H1 (cell line): ENCODE data around the gene MYLIP. TPM values are rescaled to one million over a fixed set of nuclear protein-coding genes. Genes with fewer than 3 reads are reported as not detected.
A peak's percentile ranks its signal among the peaks of the same experiment; 100 is the strongest.

Source experiments
- ASH2L ChIP-seq: fragments of 200-600, 300-600 bp; sonication (generic); IDR thresholded peaks from one replicate; pipeline ENCODE4 v1.7.1; 2017; ENCODE audit warnings: low read length
- ATF2 ChIP-seq: IDR thresholded peaks from 2 replicates; pipeline ENCODE4 v1.6.1; 2012; ENCODE audit warnings: low read length, inconsistent platforms
- ATF3 ChIP-seq: IDR thresholded peaks from 2 replicates; pipeline ENCODE4 v1.6.1; 2011; ENCODE audit warnings: low read depth, mild to moderate bottlenecking, low read length; ENCODE audit not compliant: insufficient read depth
- BACH1 ChIP-seq: IDR thresholded peaks from 2 replicates; pipeline ENCODE4 v1.6.1; 2012; ENCODE audit warnings: low read length, improper control_type of control experiment
- BRCA1 ChIP-seq: IDR thresholded peaks from 2 replicates; pipeline ENCODE4 v1.6.1; 2012; ENCODE audit warnings: low read depth, low read length, improper control_type of control experiment
- CBX5 ChIP-seq: fragments of 300-800, 300-1000 bp; sonication (generic); IDR thresholded peaks from 2 replicates; pipeline ENCODE4 v1.7.1; 2016; ENCODE audit warnings: antibody characterized with exemption, low read length, low read depth
- CEBPB ChIP-seq: IDR thresholded peaks from 2 replicates; pipeline ENCODE4 v1.6.1; 2012; ENCODE audit warnings: low read depth, low read length
- CREB1 ChIP-seq: IDR thresholded peaks from 2 replicates; pipeline ENCODE4 v1.6.1; 2012; ENCODE audit warnings: inconsistent platforms
- JUND ChIP-seq: IDR thresholded peaks from 2 replicates; pipeline ENCODE4 v1.6.1; 2011; ENCODE audit warnings: mild to moderate bottlenecking, improper control_type of control experiment, low read length
- NRF1 ChIP-seq: IDR thresholded peaks from 2 replicates; pipeline ENCODE4 v1.6.1; 2011; ENCODE audit warnings: mild to moderate bottlenecking, low read depth, low read length, improper control_type of control experiment
- POLR2AphosphoS5 ChIP-seq: IDR thresholded peaks from 2 replicates; pipeline ENCODE4 v1.6.1; 2011; ENCODE audit warnings: low read depth, low read length
- POU5F1 ChIP-seq: IDR thresholded peaks from 2 replicates; pipeline ENCODE4 v1.6.1; 2011; ENCODE audit warnings: low read depth, mild to moderate bottlenecking, low read length, moderate library complexity
- SP1 ChIP-seq: IDR thresholded peaks from 2 replicates; pipeline ENCODE4 v1.6.1; 2011; ENCODE audit warnings: low read depth, low read length
- SP4 ChIP-seq: IDR thresholded peaks from 2 replicates; pipeline ENCODE4 v1.6.1; 2012; ENCODE audit warnings: low read length, inconsistent platforms
- SRF ChIP-seq: IDR thresholded peaks from 2 replicates; pipeline ENCODE4 v1.6.1; 2011; ENCODE audit warnings: mild to moderate bottlenecking, low read depth, low read length, moderate library complexity
- SUZ12 ChIP-seq: fragments of 200-600 bp; sonication (generic); IDR thresholded peaks from 2 replicates; pipeline ENCODE4 v1.6.1; 2012; ENCODE audit warnings: mild to moderate bottlenecking, inconsistent platforms, low read length, moderate library complexity, mixed read lengths
- USF2 ChIP-seq: IDR thresholded peaks from 2 replicates; pipeline ENCODE4 v1.6.1; 2011; ENCODE audit warnings: low read length, improper control_type of control experiment
- YY1 ChIP-seq: IDR thresholded peaks from 2 replicates; pipeline ENCODE4 v1.6.1; 2011; ENCODE audit warnings: low read depth, mild to moderate bottlenecking, low read length
- ZNF274 ChIP-seq: IDR thresholded peaks from 2 replicates; pipeline ENCODE4 v1.7.0; 2012; ENCODE audit warnings: low read length, borderline replicate concordance; ENCODE audit errors: extremely low read depth
- polyA plus RNA-seq, 7 experiments: library from polyadenylated mRNA; depleted of rRNA in 3 of 7; stranded (reverse) in 5 of 7; unstranded in 2 of 7; fragments of >200 nt in 5 of 7; fragments of 200-250 nt in 2 of 7; gene quantifications; 1 replicate in 5 of 7; 2 replicates in 1 of 7; 4 replicates in 1 of 7; pipeline versions ENCODE4 v1.2.1 to v1.2.3, GENCODE V29; 2011 to 2013; ENCODE audit warnings: missing spikeins in 2 of 7, mixed read lengths in 2 of 7
- total RNA-seq: library from RNA; stranded (reverse); fragmentation: NEBNext Ultra II Directional; extraction: Animal tissue kit (Norgen Biotek cat#: 25700); gene quantifications from 2 replicates; pipeline ENCODE4 v1.2.1, GENCODE V29; 2021
- TF ChIP-seq, protein P1 (sequence below), 3 experiments: IDR thresholded peaks; 1 replicate in 2 of 3; 2 replicates in 1 of 3; pipeline versions ENCODE4 v1.5.1 to v1.6.1; 2011; ENCODE audit warnings: low read length in 3 of 3, mild to moderate bottlenecking in 3 of 3, inconsistent platforms in 2 of 3, low read depth in 1 of 3, moderate library complexity in 1 of 3; ENCODE audit not compliant: insufficient read depth in 1 of 3; ENCODE audit errors: control extremely low read depth in 1 of 3

The MYLIP gene
- total and polyA plus RNA-seq, 2 of the 8 experiments (the other 6 are each of a cell fraction or from before 2014, with no cell fraction given) = 21.1 to 26.9 TPM

- TF ChIP-seq ATF2 (no peak), BACH1 (peak; percentile 72), ZNF274 (no peak), CBX5 (no peak), SP1 (peak; percentile 74), POLR2AphosphoS5 (peak; percentile 98), NRF1 (no peak), USF2 (no peak), SRF (no peak), CEBPB (no peak), YY1 (no peak), SUZ12 (no peak), BRCA1 (no peak), POU5F1 (no peak), JUND (no peak), ASH2L (peak; percentile 50), SP4 (no peak), ATF3 (no peak), CREB1 (0 out of 2 replicates have a peak, but pooled peaks have one; percentile 7)
- TF ChIP-seq, protein P1, sequence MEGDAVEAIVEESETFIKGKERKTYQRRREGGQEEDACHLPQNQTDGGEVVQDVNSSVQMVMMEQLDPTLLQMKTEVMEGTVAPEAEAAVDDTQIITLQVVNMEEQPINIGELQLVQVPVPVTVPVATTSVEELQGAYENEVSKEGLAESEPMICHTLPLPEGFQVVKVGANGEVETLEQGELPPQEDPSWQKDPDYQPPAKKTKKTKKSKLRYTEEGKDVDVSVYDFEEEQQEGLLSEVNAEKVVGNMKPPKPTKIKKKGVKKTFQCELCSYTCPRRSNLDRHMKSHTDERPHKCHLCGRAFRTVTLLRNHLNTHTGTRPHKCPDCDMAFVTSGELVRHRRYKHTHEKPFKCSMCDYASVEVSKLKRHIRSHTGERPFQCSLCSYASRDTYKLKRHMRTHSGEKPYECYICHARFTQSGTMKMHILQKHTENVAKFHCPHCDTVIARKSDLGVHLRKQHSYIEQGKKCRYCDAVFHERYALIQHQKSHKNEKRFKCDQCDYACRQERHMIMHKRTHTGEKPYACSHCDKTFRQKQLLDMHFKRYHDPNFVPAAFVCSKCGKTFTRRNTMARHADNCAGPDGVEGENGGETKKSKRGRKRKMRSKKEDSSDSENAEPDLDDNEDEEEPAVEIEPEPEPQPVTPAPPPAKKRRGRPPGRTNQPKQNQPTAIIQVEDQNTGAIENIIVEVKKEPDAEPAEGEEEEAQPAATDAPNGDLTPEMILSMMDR (IDR thresholded peaks at IDR 0.05; ENCODE audit: control extremely low read depth in 1 of 3, insufficient read depth in 1 of 3, low read depth in 1 of 3, low read length in 3 of 3) = peak; percentile 55 to 81 (median 61)
These were observed at the start of gene MYLIP (continued) for GRCh38 chr6:16128759-16129622.
